GM12801 (cell line): ENCODE measurements around the gene SIK3.

Experiments used
- TF ChIP-seq, protein P1 (sequence below): IDR thresholded peaks from one replicate; pipeline ENCODE4 v1.5.1; 2011; ENCODE audit warnings: control low read depth; ENCODE audit not compliant: insufficient read length; ENCODE audit errors: extremely low read depth

The SIK3 gene

DNA sequence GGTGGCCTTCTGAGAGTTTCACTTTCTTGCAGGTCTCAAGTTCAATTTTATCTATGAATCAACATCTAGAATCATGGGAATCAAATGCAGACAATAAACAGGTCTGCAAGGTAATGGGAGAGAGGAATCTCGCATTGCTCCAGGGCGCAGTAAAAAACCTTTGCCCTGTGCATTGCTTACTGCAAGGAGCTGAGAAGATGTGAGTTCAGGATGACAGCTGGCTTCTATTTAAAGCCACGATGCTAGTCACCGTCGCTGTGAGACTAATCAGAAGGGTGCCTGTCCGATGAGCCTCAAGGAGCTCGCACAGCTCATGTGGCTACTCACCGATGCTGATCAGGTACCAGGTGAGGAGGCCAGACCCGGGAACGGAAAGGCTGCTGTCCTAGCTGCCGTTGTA is 230.6 kb downstream of the SIK3 start:
- TF ChIP-seq, protein P1, sequence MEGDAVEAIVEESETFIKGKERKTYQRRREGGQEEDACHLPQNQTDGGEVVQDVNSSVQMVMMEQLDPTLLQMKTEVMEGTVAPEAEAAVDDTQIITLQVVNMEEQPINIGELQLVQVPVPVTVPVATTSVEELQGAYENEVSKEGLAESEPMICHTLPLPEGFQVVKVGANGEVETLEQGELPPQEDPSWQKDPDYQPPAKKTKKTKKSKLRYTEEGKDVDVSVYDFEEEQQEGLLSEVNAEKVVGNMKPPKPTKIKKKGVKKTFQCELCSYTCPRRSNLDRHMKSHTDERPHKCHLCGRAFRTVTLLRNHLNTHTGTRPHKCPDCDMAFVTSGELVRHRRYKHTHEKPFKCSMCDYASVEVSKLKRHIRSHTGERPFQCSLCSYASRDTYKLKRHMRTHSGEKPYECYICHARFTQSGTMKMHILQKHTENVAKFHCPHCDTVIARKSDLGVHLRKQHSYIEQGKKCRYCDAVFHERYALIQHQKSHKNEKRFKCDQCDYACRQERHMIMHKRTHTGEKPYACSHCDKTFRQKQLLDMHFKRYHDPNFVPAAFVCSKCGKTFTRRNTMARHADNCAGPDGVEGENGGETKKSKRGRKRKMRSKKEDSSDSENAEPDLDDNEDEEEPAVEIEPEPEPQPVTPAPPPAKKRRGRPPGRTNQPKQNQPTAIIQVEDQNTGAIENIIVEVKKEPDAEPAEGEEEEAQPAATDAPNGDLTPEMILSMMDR = no peak

DNA sequence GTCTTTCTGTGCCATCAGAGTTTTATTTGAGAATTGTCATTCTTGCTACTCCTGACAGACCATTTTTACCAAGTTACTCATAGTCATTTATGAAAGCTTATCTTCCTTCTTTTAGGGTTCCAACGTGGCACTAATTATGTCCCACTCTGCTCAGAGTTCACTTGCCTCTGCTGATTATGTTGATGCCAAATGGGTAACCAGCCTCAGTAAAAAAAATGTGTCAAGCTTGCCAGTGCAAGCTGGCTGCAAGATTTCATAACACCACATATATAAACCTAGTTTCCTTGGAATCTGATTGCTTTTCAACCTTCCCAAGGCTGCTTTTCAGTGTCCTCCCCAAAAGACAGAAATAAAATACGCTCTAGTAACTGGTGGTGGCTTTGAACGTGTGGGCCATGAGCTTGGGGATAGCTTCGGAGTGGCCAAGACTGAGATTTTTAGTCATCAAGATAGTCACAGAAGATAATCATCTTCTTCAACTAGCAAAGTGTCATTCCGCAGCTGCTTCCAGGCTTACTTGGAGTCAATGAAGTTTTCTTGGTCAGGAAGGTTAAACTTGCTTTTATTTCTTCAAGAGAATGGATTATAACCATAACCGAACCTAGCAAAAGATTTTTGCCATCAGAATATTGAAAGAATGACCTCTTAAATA is 231.3 kb downstream of the SIK3 start:
- TF ChIP-seq, protein P1 = no peak

DNA sequence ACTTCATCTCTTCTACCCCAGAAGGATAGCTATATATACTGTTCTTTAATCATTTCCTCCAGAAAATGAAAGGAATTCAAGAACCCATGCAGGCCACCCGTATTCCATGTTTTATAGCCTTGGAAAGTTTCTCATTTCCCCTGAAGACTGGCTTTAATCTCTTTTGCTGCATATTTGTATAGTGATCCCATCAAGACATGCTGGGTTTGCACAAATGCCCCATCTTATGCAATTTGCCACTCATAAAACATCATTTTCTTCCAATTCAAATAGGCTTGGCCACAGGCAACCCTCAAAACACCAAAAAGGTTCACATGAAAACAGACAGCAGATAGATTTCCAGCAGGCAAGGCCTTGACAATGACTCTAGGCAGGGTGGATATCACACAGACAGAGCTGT is 232.5 kb downstream of the SIK3 start:
- TF ChIP-seq, protein P1 = no peak

DNA sequence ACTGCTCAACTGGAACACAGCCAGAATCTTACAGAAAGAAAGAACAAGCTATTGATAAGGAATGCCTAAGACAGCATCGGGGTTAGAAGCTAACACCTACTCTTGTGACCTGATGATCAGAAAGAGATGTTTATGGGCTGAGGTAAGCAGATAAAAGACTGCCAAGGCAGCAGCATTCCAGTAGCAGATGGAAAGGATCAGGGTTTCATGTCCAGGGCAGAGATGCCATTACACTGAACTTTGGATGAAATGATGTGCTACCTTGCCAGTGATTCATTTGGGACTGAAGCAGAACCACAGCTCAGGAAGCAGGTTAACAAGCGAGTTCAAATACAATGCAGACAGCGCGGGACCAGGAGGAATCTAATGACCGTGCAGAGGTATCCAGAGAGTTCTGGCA is 233.7 kb downstream of the SIK3 start:
- TF ChIP-seq, protein P1 = no peak

DNA sequence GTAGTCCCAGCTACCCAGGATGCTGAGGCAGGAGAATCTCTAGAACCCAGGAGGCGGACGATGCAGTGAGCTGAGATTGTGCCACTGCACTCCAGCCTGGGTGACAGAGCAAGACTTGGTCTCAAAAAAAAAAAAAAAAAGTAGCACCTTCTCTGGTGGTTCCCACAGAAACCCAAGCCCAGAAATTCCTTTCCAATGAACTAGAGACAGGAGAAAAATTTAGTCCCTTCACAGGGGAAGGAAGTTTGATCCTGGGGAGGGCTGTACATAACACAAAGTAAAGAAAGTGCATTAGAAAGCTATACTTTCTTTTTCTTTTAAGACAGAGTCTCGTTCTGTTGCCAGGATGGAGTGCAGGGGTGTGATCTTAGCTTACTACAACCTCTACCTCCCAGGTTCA is 235.3 kb downstream of the SIK3 start:
- TF ChIP-seq, protein P1 = no peak

DNA sequence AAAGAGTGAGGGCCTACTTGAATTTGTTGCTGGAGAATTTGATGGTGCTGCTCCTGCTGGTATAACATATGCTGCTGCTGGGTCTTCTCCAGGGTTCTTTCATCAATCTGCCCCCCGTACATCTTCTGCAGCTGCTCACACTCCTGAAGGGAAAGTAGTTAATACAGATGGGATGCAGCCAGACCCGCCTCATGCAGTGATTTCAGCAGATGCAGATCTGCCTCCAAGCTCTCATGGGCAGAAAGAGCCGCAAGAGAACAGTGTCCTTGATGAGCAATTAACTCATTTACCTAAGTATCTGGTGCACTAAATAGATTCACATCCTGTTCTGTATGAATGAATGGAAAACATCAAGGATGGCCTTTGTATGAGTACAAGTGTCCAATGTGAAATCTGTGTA is 236.0 kb downstream of the SIK3 start:
- TF ChIP-seq, protein P1 = no peak

DNA sequence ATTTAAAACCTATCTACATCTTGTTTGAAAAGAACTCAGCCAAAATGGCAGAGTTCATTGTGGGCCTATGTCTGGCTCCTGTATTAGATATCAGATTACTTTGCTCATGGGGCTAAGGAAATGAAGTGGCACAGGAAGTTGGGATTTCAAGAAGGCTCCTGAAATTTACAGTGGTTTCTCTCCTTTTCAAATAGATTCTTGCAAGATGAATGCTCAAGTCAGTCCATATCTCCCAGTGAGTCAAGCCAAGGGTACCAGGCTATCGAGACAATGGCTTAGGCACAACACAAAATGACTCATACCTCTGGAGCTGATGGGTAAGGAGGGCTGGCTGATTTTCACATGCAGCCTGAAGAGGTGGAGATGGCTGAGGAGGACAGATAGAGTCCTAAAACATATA is 236.7 kb downstream of the SIK3 start:
- TF ChIP-seq, protein P1 = no peak
